GM12874 (cell line): ENCODE results near the gene GPR157.

ENCODE experiments used
- CTCF ChIP-seq: IDR thresholded peaks from 2 replicates; pipeline ENCODE4 v1.5.1; 2011; ENCODE audit warnings: low read depth, mild to moderate bottlenecking, control low read depth, low read length, moderate library complexity; ENCODE audit not compliant: insufficient read depth

GPR157 gene, protein sequence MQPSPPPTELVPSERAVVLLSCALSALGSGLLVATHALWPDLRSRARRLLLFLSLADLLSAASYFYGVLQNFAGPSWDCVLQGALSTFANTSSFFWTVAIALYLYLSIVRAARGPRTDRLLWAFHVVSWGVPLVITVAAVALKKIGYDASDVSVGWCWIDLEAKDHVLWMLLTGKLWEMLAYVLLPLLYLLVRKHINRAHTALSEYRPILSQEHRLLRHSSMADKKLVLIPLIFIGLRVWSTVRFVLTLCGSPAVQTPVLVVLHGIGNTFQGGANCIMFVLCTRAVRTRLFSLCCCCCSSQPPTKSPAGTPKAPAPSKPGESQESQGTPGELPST

DNA sequence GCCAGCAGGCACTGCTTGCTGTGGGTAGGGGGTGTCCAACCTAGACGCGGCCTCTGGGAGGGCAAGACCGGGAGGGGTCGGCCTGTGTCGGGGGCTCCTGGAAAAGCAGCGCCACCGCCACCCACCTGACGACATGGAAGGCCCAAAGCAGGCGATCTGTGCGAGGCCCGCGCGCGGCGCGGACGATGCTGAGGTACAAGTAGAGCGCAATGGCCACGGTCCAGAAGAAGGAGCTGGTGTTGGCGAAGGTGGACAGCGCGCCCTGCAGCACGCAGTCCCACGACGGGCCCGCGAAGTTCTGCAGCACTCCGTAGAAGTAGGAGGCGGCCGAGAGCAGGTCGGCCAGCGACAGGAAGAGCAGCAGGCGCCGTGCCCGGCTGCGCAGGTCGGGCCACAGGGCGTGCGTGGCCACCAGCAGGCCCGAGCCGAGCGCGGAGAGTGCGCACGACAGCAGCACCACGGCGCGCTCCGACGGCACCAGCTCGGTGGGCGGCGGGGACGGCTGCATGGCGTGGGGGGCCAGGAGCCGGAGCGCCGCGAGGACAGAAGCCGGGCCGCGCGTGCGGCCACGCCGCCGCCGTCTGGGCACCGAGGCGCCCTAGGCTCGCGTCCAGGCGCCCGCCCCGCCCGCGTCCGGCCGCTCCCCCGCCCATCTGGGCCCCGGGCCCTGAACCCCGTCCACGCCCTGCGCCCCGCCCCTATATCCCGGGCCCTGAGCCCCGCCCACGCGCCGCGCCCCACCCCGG lies at the start of gene GPR157:
Gene GPR157, minus strand, starts transcription at position 583 of the 746 bp plus-strand sequence. Its CDS starts 75 bp downstream, at position 508.
- TF ChIP-seq CTCF: peak; percentile 21; the same call in 1 of the 2 replicates

GRCh38 chr1:9174762-9175161 lies 45.9 kb upstream of the GPR157 start:
- TF ChIP-seq CTCF: no peak

- no peak for TF ChIP-seq CTCF
Measured at GRCh38 chr1:9174243-9174642, 45.3 kb upstream of the GPR157 start.

DNA sequence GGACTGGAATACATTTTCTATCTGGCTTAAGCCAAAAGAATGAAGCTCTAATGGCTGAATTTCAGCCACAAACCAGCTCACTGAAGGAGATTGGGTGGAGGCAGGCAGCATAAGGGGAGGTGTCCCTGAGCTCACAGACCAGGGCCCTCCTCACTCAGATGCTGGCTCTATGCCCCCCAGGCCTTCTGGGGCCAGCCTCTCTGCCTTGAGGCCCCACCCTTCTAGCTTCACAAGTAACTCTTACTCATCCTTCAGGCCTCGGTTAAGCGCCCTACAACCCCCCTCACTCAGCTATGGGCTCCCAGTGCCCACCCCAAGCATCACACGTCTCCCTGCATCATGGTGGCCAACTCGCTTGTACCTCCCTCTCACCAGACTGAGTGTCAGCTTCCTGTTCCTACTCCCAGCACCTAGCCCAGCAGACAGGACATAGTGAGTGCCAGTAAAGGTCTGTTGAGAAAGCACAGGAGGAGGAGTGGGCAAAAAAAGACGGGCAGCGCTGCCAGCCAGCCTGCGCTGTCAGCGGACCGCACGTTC lies 40.8 kb upstream of the GPR157 start:
- no peak for TF ChIP-seq CTCF

DNA sequence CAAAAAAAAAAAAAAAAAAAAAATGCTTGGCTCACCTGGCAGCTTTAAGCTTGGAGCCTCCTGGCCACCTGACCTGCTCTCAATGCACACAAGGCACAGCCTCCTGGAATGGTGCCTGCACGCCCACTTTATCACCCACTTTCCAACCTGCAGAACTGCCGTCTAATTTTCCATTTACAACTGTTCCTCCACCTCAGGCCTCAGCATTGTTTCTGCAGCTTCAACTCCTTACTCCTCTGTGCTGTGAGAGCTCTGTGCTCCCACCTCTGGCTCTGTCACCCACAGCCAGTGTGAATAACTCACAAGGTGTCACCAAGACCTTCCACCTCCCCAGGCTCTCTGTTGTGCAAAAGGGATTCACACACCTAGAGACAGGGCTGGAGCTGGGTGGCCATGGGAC lies 38.7 kb upstream of the GPR157 start:
- TF ChIP-seq CTCF: no peak

DNA sequence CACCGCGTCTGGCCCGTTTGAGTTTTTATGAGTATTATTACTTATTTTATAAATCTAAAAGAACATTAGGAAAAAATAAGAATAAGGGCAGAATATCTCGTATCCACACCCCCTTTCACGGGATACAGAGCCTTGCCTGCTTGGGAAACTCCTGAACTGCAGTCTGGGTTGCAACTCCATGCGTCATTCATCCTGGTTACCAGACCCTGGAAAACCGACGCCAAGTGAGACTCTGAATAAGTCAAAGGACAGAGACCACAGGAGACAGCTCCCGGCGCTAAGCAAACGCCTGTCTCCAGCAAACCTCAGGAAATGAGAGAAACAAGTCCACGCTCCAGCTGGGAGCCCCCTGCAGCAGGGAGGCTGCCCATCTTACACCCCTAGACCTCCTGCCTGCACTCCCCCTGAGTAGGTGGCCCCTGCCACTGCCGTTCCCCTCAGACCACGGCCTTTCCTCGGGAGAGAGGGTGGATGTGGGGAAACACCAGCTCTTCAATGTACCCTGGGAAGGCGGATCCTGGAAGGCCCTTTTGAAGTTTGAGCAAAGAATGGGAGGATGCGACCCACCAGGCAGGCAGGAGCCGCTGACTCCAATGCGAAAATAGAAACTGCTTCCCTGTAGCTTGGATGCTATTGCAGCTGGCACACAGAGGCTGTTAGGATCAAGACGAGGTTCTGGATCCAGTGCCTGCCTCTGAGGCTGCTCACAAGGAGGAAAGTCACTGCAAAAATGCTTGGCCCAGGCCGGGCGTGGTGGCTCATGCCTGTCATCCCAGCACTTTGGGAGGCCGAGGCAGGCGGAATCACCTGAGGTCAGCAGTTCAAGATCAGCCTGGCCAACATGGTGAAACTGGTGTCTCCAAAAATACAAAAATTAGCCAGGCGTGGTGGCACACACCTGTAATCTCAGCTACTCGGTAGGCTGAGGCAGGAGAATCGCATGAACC lies 37.7 kb upstream of the GPR157 start:
- TF ChIP-seq CTCF: no peak
